NCI-H526 (cell line): ENCODE measurements around the gene PCDH9.

Experiments used
- DNase-seq, 2 experiments: peaks; one replicate each; lab custom pipeline; 2025; lab: John Stamatoyannopoulos, UW

The PCDH9 gene

DNA sequence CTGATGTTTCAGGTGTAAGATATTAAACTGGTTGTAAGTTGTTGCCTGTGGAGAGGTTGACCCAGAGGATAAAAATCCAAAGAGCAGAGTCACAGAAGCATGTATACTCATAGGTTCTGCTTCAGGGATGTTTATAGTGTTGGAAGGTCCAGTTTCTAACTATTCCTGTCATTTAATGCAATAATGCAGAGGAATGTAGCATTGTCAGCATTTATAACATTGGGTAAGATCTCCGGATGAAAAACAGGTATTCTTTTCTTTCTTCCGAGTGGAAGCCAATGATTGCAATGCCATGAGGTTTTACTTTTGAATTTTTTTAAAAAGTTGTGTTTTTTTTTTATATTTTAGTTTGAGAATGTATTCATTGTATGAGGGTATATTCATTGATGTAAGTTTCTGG, 771.0 kb downstream of the PCDH9 start:
- no peak for DNase-seq

DNA sequence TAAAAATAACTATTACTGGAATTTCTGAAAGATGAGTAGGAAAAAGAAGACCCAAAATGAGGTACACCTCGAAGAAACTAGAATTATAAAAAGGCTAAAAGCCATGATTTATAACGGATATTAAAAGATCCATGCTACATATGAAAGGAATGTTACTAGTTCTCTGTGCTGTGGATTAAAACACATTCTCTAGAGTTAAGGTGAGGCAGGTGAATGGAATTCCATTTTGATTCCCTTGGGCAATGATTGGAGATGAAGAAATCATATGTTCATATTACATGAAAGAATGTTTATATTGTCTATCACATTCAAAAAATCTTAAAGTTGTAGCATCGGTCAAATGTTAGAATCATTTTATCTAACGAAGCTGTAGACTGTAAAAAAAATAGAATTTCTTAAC, 783.7 kb downstream of the PCDH9 start:
- DNase-seq: no peak

- no peak for DNase-seq
Measured at GRCh38 chr13:66443926-66444325, 786.2 kb downstream of the PCDH9 start.

DNA sequence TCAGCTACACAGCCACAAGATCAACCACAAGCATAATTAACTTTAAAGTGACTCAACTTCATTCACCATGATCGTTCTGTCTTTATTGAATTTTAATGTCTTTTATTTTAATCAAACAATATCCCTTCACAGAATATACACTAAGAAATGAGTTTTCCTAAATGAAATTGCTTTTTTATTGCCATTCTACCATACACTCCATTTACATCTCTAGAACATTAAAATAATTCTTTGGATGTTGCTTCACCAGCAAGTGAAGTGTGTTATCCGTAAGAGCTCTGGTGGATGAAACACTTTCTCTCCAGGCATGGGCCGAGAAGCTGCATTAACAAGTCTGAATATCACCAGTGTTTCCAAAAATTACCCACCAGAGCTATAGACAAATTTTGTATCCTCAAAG, 789.2 kb downstream of the PCDH9 start:
- DNase-seq: no peak

- peak in 1 of 2 experiments; percentile 33 for DNase-seq
Measured at GRCh38 chr13:66430728-66431127, 799.4 kb downstream of the PCDH9 start.

GRCh38 chr13:66430269-66430668, 799.9 kb downstream of the PCDH9 start:
- no peak for DNase-seq

GRCh38 chr13:66429156-66429555, 801.0 kb downstream of the PCDH9 start:
- DNase-seq: no peak

DNA sequence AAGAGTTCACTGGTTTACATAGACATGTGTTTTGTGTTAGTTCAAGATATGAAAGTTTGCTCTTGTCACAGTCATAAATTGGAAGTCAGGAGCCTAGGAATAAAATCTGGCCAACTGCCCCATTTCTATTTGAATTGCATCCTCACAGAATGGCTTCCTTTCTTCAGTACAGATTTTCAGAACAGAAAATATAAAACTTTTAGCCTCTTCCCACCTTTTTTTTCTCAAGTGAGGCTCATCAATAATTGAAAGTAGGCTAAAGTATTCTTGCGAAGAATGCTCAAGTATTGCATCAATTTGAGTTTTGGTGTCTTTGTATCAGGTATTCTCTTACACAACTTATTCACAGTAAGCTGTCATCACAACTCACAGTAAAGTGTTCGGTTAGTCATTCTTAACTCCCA, 802.7 kb downstream of the PCDH9 start:
- DNase-seq: no peak

DNA sequence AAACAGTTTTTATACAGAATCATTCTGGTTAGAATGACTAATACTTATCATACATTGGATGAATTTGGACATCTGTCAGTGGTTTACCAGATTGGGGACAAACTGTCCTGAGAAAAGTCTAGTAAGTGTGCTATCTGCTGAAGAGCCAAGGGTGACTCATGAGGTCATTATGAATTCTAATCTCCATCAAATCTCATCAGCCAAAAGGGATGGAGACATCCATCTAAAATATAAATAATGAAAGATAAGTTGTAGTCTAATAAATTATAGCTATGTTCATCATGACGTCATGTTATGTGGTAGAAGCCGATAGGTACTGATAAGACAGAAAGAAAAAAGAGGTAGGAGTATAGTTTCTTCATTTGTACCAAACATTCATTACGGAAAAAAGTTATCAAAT, 804.4 kb downstream of the PCDH9 start:
- DNase-seq: no peak

GRCh38 chr13:66424422-66424821, 805.7 kb downstream of the PCDH9 start:
- no peak for DNase-seq

- no peak for DNase-seq
Measured at GRCh38 chr13:66415444-66415843, 814.7 kb downstream of the PCDH9 start.

DNA sequence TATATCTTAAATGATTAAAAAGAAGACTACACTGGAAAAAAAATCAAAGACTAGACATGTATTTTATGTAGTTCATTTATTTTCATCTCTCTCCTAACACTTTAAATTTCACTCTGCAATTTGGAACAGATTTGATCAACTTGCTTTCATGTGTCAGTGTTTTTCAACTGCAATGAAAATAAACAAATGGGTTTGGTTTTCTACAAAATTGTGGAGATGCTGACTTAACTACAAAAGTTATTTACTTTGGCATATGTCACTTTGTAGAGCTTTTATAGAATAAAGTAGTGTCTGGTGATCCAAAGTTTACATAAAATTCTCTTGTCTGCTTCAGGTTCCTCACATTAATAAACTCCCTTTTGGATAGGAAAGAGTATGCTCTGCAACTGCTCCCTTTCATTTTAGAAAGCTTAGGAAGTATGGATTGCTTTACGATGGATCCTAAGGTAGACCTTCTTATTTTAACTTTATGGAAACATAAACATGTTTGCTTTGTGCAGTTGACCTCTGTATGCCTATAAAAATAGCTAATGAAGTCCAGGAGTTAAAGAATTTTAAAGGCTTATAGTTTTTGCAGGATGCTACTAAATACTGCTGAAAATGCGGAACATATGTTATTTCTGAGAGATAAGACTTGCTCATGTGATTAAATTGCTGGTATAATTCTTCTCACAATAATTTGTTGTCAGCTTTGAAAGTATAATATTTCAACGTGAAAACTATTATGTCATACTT, 815.9 kb downstream of the PCDH9 start:
- no peak for DNase-seq

- DNase-seq: no peak
Measured at GRCh38 chr13:66410314-66410713, 819.8 kb downstream of the PCDH9 start.

DNA sequence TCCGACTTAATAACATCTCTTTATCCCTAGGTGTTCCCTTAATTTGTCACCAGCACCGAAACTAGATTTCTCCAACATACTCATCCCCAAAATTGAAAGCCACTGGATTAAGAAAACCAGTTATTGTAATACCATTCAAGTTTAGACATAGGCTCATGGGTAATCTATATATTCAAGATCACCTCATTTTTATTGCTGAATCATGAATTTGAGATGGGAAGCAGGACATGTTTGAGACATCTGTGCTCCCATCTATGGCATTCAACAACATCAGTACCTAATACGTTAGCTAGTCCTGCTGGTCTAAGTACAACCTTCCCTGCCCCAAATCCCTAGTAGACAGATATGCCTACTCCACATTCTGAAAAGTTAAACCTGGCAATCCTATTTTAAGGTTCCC, 820.6 kb downstream of the PCDH9 start:
- no peak for DNase-seq

DNA sequence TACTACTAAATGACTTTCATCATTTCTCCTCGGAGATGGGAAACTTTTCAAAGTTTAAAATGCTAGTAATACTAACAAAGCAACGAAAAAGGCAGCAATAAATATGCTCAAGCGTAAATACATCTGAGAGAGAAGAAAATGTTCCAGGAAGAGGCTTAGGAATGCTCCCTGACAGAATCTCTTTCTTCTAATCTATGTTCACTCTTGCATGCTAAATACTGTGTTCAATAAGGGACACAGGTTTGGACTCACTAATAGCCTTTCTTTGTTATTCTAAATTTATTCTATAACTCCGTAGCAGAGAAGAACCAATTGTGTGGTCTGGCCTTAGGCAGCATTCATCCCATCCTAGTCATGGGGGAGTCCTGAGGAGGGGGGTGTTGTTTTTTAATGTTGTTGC, 823.0 kb downstream of the PCDH9 start:
- DNase-seq: no peak

GRCh38 chr13:66405908-66406802, 824.0 kb downstream of the PCDH9 start:
- DNase-seq: no peak

DNA sequence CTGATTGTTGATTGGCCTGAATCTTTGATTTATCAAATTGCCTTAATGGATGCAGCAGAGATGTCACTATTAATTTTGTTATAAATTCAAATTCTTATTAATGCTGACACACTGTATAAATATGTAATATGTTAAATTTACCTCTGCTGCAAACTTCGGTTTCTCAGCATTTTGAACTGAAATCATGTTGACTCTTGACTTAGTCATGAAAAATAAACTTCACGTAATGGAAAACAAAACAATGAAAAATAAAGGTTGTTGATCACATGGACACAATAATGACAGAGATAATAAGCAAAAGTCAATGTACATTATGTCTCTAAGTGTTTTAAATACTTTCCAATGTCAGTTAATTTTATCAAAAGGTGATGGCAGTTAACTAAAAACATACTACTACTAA, 827.6 kb downstream of the PCDH9 start:
- DNase-seq: no peak

DNA sequence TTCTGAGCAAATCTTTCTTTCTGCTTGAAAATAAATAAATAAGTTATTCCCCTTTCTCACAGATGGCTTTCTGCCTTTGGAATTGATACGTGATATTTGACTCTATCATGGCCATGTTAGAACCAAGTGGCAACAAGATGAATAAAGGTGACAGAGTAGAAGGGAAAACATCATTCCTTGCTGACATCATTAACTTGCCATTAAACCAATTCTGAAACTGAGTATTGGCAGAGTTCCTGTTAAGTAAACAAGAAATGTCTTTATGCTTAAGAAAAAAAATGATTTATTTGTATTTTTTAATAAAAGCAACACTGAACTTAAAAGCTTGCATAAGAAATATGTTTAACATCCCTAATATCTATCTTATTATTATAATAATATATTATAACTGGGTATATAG, 828.1 kb downstream of the PCDH9 start:
- no peak for DNase-seq

DNA sequence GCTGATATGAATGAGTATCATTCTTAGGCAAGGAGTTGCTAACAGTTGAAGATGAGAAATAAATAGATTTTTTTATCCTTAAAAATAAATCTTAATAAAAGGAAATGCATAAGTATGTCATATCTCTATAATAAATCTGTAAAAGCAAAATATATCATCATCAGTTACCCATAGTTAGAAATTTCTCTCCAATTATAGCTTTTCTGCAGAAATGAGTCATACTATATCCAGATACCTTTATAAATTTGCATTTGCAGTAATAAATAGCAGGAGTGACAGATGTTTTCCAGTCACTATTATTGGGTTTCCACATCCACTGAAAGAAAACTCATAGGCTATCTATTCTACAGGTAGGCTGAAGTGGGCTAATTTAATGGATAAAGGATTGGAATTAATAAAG, 829.8 kb downstream of the PCDH9 start:
- DNase-seq: peak in 1 of 2 experiments; percentile 9

DNA sequence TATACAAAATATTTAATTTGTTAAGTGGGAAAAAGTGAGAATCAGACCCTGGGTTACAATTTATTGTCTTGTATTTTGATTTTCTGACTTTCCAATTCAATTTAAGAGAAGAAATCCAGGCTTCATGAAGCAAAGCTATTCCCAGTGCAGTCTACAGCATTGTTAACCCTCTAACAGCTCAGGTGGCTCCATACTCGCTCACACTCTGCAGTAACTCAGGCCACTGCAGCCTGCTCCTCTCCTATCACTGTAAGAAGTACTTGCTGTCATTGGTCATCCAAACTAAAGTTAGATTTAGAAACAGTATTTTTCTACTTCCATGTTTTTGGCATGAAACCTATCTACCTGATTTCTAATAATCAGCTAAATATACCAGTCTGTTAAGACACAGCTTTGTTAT, 830.3 kb downstream of the PCDH9 start:
- DNase-seq: peak; percentile 6 to 62

GRCh38 chr13:66397133-66397532, 833.0 kb downstream of the PCDH9 start:
- DNase-seq: no peak

- DNase-seq: no peak
Measured at GRCh38 chr13:66391322-66391721, 838.8 kb downstream of the PCDH9 start.

- DNase-seq: no peak
Measured at GRCh38 chr13:66378894-66379293, 851.2 kb downstream of the PCDH9 start.
